Hair follicle dermal papilla cell (primary cell): Measurements from ENCODE around the gene CLCN7. TPM values are rescaled to one million over a fixed set of nuclear protein-coding genes. Genes with fewer than 3 reads are reported as not detected.

ENCODE experiments used
- total RNA-seq: library from RNA; depleted of rRNA; stranded (reverse); fragments of >200 nt; gene quantifications from 2 replicates; pipeline ENCODE4 v1.2.3, GENCODE V29; 2012

CLCN7 gene, protein sequence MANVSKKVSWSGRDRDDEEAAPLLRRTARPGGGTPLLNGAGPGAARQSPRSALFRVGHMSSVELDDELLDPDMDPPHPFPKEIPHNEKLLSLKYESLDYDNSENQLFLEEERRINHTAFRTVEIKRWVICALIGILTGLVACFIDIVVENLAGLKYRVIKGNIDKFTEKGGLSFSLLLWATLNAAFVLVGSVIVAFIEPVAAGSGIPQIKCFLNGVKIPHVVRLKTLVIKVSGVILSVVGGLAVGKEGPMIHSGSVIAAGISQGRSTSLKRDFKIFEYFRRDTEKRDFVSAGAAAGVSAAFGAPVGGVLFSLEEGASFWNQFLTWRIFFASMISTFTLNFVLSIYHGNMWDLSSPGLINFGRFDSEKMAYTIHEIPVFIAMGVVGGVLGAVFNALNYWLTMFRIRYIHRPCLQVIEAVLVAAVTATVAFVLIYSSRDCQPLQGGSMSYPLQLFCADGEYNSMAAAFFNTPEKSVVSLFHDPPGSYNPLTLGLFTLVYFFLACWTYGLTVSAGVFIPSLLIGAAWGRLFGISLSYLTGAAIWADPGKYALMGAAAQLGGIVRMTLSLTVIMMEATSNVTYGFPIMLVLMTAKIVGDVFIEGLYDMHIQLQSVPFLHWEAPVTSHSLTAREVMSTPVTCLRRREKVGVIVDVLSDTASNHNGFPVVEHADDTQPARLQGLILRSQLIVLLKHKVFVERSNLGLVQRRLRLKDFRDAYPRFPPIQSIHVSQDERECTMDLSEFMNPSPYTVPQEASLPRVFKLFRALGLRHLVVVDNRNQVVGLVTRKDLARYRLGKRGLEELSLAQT
- total RNA-seq: 73.5 and 81.5 TPM in 2 replicates

DNA sequence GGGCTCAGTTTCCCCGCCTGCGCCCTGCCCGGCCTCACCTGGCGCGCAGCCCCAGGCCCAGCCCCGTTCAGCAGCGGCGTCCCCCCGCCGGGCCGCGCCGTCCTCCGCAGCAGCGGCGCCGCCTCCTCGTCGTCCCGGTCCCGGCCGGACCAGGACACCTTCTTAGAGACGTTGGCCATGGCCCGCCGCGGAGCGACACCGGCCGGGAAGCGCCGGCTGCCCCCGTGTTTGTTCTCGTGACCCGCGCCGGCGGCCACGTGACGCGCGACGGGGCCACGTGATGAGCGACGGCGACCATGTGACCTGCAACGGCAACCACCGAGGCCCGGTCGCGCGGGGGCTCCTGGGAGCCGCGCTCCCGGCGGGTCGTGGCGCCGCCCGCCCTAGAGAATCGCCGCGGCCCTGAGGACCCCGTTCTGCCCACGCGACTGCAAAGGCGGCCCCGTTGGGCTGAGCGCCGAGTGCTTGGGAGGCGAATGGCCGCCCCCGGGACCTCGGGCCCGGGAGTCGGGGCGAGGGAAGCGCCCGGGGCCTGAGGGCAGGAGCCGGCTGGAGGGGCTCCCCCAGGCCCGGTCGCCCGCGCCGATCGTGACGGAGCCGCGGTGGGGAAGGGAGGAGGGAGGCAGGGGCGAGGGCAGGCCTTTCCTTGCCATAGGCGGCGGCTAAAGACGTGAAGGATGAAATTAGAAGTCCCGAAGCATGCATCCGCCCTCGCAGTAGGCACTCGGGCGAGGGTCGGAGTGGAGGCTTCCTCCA, at the start of gene CLCN7:
CLCN7 (minus strand) TSS at position 233 of the 756 bp plus-strand sequence; CDS start at position 179, 54 bp downstream.

DNA sequence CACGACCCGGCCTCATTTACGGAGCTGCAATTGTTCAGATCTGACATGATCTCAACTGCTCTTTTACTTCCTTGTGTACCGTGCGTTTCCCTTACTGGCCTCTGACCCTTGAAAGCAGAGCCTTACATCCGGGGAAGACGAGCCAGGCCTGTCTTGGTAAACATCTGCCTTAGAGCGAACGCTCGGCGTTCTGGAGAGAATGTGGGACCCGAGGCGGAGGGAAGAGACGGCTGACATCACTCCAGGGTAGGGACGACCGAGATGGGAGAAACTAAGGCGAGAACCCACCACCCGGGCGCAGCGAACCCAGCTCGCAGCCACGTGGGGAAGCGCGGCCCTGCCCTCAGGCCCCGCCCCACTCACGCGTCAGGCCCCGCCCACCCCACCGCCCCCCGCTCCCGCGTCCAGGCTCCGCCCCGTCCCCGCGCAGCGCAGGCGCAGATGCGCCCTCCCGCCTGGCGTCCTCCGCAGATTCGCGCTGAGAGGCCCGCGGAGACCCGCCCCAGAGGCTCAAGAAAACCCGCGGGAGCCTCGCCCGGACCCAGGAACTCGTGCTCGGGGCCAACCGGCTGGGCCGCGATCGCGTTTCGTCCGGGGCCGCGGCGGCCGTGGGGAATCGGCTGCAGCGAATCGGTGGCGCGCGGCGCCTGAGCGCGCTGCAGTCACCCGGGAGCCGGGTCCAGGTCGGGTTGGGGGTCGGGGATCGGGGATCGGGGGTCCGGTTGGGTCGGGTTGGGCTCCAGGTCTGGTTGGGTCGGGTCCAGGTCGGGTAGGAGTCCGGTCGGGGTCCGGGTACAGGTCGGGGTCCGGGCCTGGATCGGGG, 18.3 kb upstream of the CLCN7 start, which contains the start of gene TELO2:
TELO2 (plus strand) TSS at position 438 of the 823 bp plus-strand sequence. CDS start 922 bp downstream, outside the sequence.

DNA sequence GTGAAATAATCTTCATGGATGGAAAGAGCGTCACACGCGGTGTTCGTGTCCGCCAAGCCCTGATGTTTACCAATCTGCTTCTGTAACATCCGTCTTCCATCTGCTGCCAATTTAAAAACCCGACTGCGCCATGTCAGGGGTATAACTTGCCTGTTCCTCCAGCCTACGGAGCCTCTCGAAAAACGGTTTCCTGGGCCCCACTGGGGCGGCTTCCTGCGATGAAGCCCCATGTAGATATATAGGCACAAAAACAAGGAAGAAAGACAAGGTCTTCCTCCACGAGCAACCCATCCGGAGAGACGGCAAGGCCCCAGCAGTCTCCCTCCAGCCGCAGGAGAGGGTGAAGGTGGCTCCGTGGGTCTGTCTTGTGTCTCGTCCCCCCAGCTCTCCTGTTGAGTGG, 13.8 kb upstream of the CLCN7 start, which contains the start of gene PTX4:
PTX4 (minus strand) TSS at position 326 of the 400 bp plus-strand sequence; CDS start at position 291, 35 bp downstream.

DNA sequence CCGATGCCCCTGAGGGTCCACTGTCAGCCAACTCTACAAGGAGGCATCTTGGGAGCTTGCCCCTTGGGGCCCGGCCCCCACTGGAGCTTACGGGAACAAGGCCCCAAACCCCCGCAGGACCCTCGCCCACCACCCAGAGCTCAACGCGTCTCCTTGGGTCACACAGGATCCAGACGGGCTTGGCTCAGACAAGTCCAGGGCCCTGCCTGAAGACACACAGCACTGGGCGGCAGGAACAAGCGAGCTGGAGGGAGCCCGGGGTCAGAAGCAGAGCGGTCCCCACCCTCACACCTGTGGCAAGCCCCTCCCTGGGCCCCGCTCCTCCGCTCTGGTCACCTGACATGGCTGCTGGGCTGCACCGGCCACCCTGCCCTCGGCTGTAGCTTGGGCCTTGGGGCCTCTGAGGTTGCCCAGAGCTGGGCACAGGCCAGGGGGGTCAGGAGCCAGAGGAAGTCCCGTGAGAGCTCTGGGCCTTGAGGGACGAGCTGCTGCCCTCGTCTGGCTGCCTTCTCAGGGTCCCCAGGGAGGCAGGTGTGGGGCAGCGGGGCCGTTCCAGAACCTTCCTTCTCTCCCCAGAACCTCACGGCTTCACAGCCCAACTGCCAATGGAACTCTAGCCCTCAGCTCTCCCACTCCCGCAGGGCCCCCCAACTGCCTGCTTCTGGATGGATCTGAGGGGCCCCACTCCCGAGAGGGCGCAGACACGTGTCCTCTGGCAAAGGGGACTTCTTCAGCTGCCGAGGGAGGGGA, 30.7 kb downstream of the CLCN7 start, which contains the start of gene CCDC154:
CCDC154 (minus strand) TSS at position 577 of the 750 bp plus-strand sequence; CDS start at position 343, 234 bp downstream.

DNA sequence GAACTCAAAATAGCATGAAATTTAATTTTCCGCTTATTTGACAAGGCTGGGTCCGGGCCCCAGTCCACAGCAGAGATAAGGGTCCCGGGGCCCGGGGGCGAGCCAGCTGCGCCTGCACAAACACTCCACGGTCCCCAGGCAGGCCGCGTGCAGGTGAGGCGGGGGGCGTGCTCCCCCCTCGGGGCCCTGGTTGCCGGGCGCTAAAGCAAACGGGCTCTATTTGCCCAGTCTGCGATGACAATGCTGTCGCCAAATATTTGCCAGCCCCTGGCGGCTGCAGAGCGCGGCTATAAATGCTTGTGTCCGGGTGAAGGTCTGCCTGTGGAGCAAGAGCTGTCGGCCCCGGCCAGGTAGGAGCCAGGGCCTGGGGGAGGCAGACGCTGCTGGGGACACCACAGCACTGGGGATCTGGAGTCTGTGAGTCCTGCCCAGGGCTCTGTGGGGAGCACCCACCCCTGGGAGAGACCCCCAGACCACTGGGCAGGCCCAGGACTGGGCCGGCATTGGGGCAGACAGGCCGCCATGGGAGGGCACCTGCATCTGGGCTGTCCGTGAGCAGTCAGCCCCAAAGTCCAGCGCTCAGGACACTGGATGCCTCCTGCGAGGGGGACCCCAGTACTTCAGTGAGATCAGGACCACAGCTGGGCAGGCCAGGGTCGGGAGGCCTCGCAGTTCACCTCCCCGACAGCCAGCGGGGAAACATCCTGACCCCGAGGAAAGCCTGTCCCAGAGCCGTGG, 43.9 kb downstream of the CLCN7 start, which contains the start of gene PERCC1:
PERCC1 (plus strand) TSS at position 320 of the 738 bp plus-strand sequence. CDS start 1,516 bp downstream, outside the sequence.

DNA sequence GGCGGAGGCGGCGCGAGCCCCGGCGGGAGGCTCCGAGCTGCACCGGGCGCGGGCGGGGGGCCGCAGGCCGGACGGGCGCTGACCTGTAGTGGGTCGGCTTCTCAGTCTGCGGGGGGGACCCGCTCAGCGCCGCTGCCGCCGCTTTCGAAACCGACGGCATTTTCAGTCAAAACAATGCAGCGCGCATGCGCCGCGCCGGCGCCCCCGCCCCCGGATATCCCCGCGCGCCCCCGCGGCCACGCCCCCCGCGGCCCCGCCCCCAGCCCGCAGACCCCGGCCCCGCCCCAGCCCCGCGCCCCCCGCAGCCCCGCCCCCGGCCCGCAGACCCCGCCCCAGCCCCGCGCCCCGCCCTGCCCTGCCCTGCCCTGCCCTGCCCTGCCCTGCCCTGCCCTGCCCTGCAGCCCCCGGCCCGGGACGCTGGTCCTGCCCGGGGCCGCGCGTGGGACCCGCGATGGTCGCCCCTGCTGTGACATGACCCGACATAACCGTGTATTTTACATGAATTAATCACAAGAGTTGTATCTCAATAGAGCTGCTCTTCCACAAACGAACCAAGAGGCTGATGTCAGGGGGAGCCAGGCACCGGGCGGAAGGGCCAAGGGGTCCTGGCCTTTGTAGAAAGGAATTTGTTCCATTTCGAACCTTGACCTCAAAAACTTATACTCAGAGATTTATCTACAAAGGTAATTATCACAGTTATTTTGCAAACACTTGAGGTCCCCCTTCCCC, 60.1 kb downstream of the CLCN7 start, which contains the start of gene UNKL:
UNKL (minus strand) TSS at position 173 of the 729 bp plus-strand sequence; CDS start at position 160, 13 bp downstream.

Other genes starting within 250 kb of the CLCN7 start
- gene TPSG1, start 249.8 kb downstream of the CLCN7 start, total RNA-seq: not detected in 2 replicates
- gene TPSB2, start 244.8 kb downstream of the CLCN7 start, total RNA-seq: not detected in 2 replicates
- gene TPSAB1, start 234.3 kb downstream of the CLCN7 start, total RNA-seq: not detected in 2 replicates
- gene TPSD1, start 219.0 kb downstream of the CLCN7 start, total RNA-seq: not detected in 2 replicates
- 37.2 and 54.0 TPM in 2 replicates for gene UBE2I, start 165.4 kb downstream of the CLCN7 start, total RNA-seq
- 0.97 TPM in 2 replicates for gene BAIAP3, start 141.4 kb downstream of the CLCN7 start, total RNA-seq
- gene TSR3, start 123.2 kb downstream of the CLCN7 start, total RNA-seq: 48.4 and 63.0 TPM in 2 replicates
- gene GNPTG, start 123.1 kb downstream of the CLCN7 start, total RNA-seq: 39.9 and 41.2 TPM in 2 replicates
- 13.5 and 20.3 TPM in 2 replicates for gene UNKL, start 60.3 kb downstream of the CLCN7 start, total RNA-seq
- 10.2 and 12.0 TPM in 2 replicates for gene UQCC4, start 54.3 kb downstream of the CLCN7 start, total RNA-seq
- gene PERCC1, start 44.0 kb downstream of the CLCN7 start, total RNA-seq: not detected in 2 replicates
- gene CCDC154, start 30.5 kb downstream of the CLCN7 start, total RNA-seq: under 0.01 and 0.24 TPM in 2 replicates
- 0.12 and 0.16 TPM in 2 replicates for gene PTX4, start 13.9 kb upstream of the CLCN7 start, total RNA-seq
- gene TELO2, start 18.3 kb upstream of the CLCN7 start, total RNA-seq: 13.4 and 14.1 TPM in 2 replicates
- gene TMEM204, start 58.6 kb upstream of the CLCN7 start, total RNA-seq: 20.3 and 32.8 TPM in 2 replicates
- gene IFT140, start 137.0 kb upstream of the CLCN7 start, total RNA-seq: 39.8 and 44.9 TPM in 2 replicates
- gene CRAMP1, start 137.3 kb upstream of the CLCN7 start, total RNA-seq: 13.2 and 17.2 TPM in 2 replicates
- 23.2 and 24.9 TPM in 2 replicates for gene JPT2, start 203.3 kb upstream of the CLCN7 start, total RNA-seq
- 66.5 and 67.5 TPM in 2 replicates for gene MAPK8IP3, start 231.2 kb upstream of the CLCN7 start, total RNA-seq